ENCODE data around the gene BICRA.

BICRA gene

GRCh38 chr19:47711652-47712242 is 102.8 kb downstream of the BICRA start:
- peak overlapping the region in 2 of 3 experiments; percentile 54 to 64 for H3K27ac Mint-ChIP-seq
- H3K4me1 Mint-ChIP-seq, result peaks cover 23% of the 10 kb centered on the region
- TF ChIP-seq CTCF (IDR thresholded peaks at IDR 0.05; ENCODE audit: unreplicated experiment in 3 of 3), result no peak
- peak overlapping the region; percentile 53 to 82 (median 72) for H3K4me3 Mint-ChIP-seq
- H3K9me3 Mint-ChIP-seq, result peaks cover 11% of the 10 kb centered on the region
- H3K27me3 Mint-ChIP-seq (ENCODE audit: low read depth), result peaks cover 33% of the 10 kb centered on the region
- H3K36me3 Mint-ChIP-seq (ENCODE audit: low read depth), result peaks cover 16% of the 10 kb centered on the region

- peaks cover 26% of the 10 kb centered on the region for H3K27me3 Mint-ChIP-seq (ENCODE audit: low read depth)
- peak; percentile 89 to 94 (median 93) for TF ChIP-seq CTCF (IDR thresholded peaks at IDR 0.05; ENCODE audit: unreplicated experiment in 3 of 3)
- peaks cover 31% of the 10 kb centered on the region for H3K4me1 Mint-ChIP-seq
- H3K4me3 Mint-ChIP-seq, result peak within 1 kb of the TSS; percentile 83 to 97 (median 93)
- peaks cover 11% of the 10 kb centered on the region for H3K9me3 Mint-ChIP-seq
- peaks cover 16% of the 10 kb centered on the region for H3K36me3 Mint-ChIP-seq (ENCODE audit: low read depth)
- peak within 1 kb of the TSS; percentile 21 to 88 (median 88) for H3K27ac Mint-ChIP-seq
Observed at GRCh38 chr19:47713046-47714021, 104.4 kb downstream of the BICRA start, which contains the start of gene EHD2. TSS of gene EHD2 (plus strand) at chr19:47713422. CDS start at chr19:47716613, 3,191 bp downstream.

- peaks cover 40% of the 10 kb centered on the region for H3K4me1 Mint-ChIP-seq
- H3K27me3 Mint-ChIP-seq (ENCODE audit: low read depth), result peaks cover 30% of the 10 kb centered on the region
- H3K27ac Mint-ChIP-seq, result peak overlapping the region in 2 of 3 experiments; percentile 88
- H3K36me3 Mint-ChIP-seq (ENCODE audit: low read depth), result peaks cover 16% of the 10 kb centered on the region
- no peak for TF ChIP-seq CTCF (IDR thresholded peaks at IDR 0.05; ENCODE audit: unreplicated experiment in 3 of 3)
- peaks cover 11% of the 10 kb centered on the region for H3K9me3 Mint-ChIP-seq
- H3K4me3 Mint-ChIP-seq, result peak overlapping the region; percentile 83 to 97 (median 93)
Observed at GRCh38 chr19:47714339-47714738, 105.4 kb downstream of the BICRA start.

- H3K27ac Mint-ChIP-seq, result peak overlapping the region in 2 of 3 experiments; percentile 20 to 66
- H3K4me1 Mint-ChIP-seq, result peaks cover 44% of the 10 kb centered on the region
- H3K36me3 Mint-ChIP-seq (ENCODE audit: low read depth), result peaks cover 16% of the 10 kb centered on the region
- H3K9me3 Mint-ChIP-seq, result peaks cover 11% of the 10 kb centered on the region
- H3K4me3 Mint-ChIP-seq, result peak overlapping the region; percentile 21 to 97 (median 93)
- peaks cover 30% of the 10 kb centered on the region for H3K27me3 Mint-ChIP-seq (ENCODE audit: low read depth)
Observed at GRCh38 chr19:47714855-47715254, 105.9 kb downstream of the BICRA start.

GRCh38 chr19:47716270-47716937 is 107.5 kb downstream of the BICRA start:
- Mint-ChIP-seq H3K4me1 (peaks cover 58% of the 10 kb centered on the region), H3K9me3 (peaks cover 11% of the 10 kb centered on the region)

GRCh38 chr19:47718415-47719046 is 109.6 kb downstream of the BICRA start:
- H3K27me3 Mint-ChIP-seq (ENCODE audit: low read depth), result peaks cover 17% of the 10 kb centered on the region
- H3K4me1 Mint-ChIP-seq, result peaks cover 58% of the 10 kb centered on the region
- peak overlapping the region; percentile 56 to 78 (median 65) for H3K4me3 Mint-ChIP-seq
- peaks cover 11% of the 10 kb centered on the region for H3K9me3 Mint-ChIP-seq
- H3K36me3 Mint-ChIP-seq (ENCODE audit: low read depth), result peaks cover 20% of the 10 kb centered on the region
- peak overlapping the region; percentile 75 to 99 (median 94) for H3K27ac Mint-ChIP-seq

More at GRCh38 chr19:47716270-47716937, 107.5 kb downstream of the BICRA start:
- H3K27me3 Mint-ChIP-seq (ENCODE audit: low read depth), result peaks cover 26% of the 10 kb centered on the region
- TF ChIP-seq CTCF (IDR thresholded peaks at IDR 0.05; ENCODE audit: unreplicated experiment in 3 of 3), result no peak
- peaks cover 20% of the 10 kb centered on the region for H3K36me3 Mint-ChIP-seq (ENCODE audit: low read depth)
- H3K4me3 Mint-ChIP-seq, result peak overlapping the region in 2 of 3 experiments; percentile 70 to 71
- H3K27ac Mint-ChIP-seq, result peak overlapping the region in 2 of 3 experiments; percentile 67 to 75
